Astrocyte (in vitro differentiated cells and primary cell): Measurements from ENCODE around the gene ZC3H12D. TPM values are rescaled to one million over a fixed set of nuclear protein-coding genes. Genes with fewer than 3 reads are reported as not detected.

Source experiments
- DNase-seq: peaks from one replicate; pipeline ENCODE4 v3.0.0-alpha.2; 2010; ENCODE audit warnings: low read depth
- FAIRE-seq: peaks from 2 replicates; lab custom pipeline; 2011; peaks lifted over from hg19 to GRCh38; lab: Jason Lieb, UNC
- H2AFZ ChIP-seq: 2 replicates; pipeline ENCODE4 v1.6.0; 2012; ENCODE audit warnings: low read depth, low read length, inconsistent platforms
- H3K27ac ChIP-seq: 2 replicates; pipeline ENCODE4 v1.5.1; 2011; ENCODE audit warnings: low read depth, low read length, inconsistent platforms
- H3K27me3 ChIP-seq: 2 replicates; pipeline ENCODE4 v1.6.0; 2011; ENCODE audit warnings: low read length, inconsistent platforms; ENCODE audit not compliant: insufficient read depth
- H3K36me3 ChIP-seq: 2 replicates; pipeline ENCODE4 v1.5.1; 2011; ENCODE audit warnings: low read length, inconsistent platforms; ENCODE audit not compliant: insufficient read depth
- H3K4me1 ChIP-seq: 2 replicates; pipeline ENCODE4 v1.5.1; 2011; ENCODE audit warnings: low read length, inconsistent platforms; ENCODE audit not compliant: insufficient read depth
- H3K4me2 ChIP-seq: 2 replicates; pipeline ENCODE4 v1.6.0; 2012; ENCODE audit warnings: low read length, inconsistent platforms
- H3K4me3 ChIP-seq: 2 replicates; pipeline ENCODE4 v1.5.1; 2011; ENCODE audit warnings: low read depth, mild to moderate bottlenecking, low read length, inconsistent platforms; ENCODE audit not compliant: insufficient read depth
- H3K79me2 ChIP-seq: 2 replicates; pipeline ENCODE4 v1.6.0; 2012; ENCODE audit warnings: mild to moderate bottlenecking, low read length, inconsistent platforms; ENCODE audit not compliant: insufficient read depth
- H3K9ac ChIP-seq: 2 replicates; pipeline ENCODE4 v1.6.0; 2012; ENCODE audit warnings: mild to moderate bottlenecking, low read length, inconsistent platforms
- H3K9me3 ChIP-seq: 2 replicates; pipeline ENCODE4 v1.5.1; 2012; ENCODE audit warnings: low read depth, mild to moderate bottlenecking, low read length, inconsistent platforms; ENCODE audit not compliant: insufficient read depth
- H4K20me1 ChIP-seq: 2 replicates; pipeline ENCODE4 v1.6.0; 2012; ENCODE audit warnings: low read length, inconsistent platforms; ENCODE audit not compliant: insufficient read depth
- H3K27ac Mint-ChIP-seq: one replicate; pipeline ENCODE4 v1.8.0; 2021; ENCODE audit warnings: mild to moderate bottlenecking, mixed read lengths; ENCODE audit not compliant: unreplicated experiment
- H3K27me3 Mint-ChIP-seq: one replicate; pipeline ENCODE4 v1.8.0; 2021; ENCODE audit warnings: low read depth, mixed read lengths; ENCODE audit not compliant: unreplicated experiment
- H3K36me3 Mint-ChIP-seq: one replicate; pipeline ENCODE4 v1.8.0; 2021; ENCODE audit warnings: low read depth, mixed read lengths; ENCODE audit not compliant: unreplicated experiment
- H3K4me1 Mint-ChIP-seq: one replicate; pipeline ENCODE4 v1.8.0; 2021; ENCODE audit warnings: low read depth, mixed read lengths; ENCODE audit not compliant: unreplicated experiment
- H3K4me3 Mint-ChIP-seq: one replicate; pipeline ENCODE4 v1.8.0; 2021; ENCODE audit warnings: mild to moderate bottlenecking, moderate library complexity, mixed read lengths; ENCODE audit not compliant: unreplicated experiment
- H3K9me3 Mint-ChIP-seq: one replicate; pipeline ENCODE4 v1.8.0; 2021; ENCODE audit warnings: mild to moderate bottlenecking, mixed read lengths; ENCODE audit not compliant: unreplicated experiment
- CTCF ChIP-seq: IDR thresholded peaks from 2 replicates; pipeline ENCODE4 v1.5.1; 2011; ENCODE audit warnings: low read depth, mild to moderate bottlenecking, inconsistent platforms, low read length, moderate library complexity; ENCODE audit not compliant: insufficient read depth
- EZH2 ChIP-seq: IDR thresholded peaks from 2 replicates; pipeline ENCODE4 v1.6.1; 2012; ENCODE audit warnings: mild to moderate bottlenecking, low read length, inconsistent platforms; ENCODE audit not compliant: insufficient read depth
- total RNA-seq: library from RNA; stranded (reverse); gene quantifications from 2 replicates; pipeline ENCODE4 v1.2.1, GENCODE V29; 2021

Gene ZC3H12D
- total RNA-seq, 1 donor from 2014 or later, result 0.05 TPM

GRCh38 chr6:149431905-149432775 lies 52.7 kb downstream of the ZC3H12D start:
- H3K4me3 Mint-ChIP-seq, result no peak overlapping the region
- Histone ChIP-seq H3K79me2 (no peaks in the 10 kb centered on the region), H3K9ac (no peak overlapping the region), H3K36me3 (no peaks in the 10 kb centered on the region), H3K4me1 (peaks cover 6% of the 10 kb centered on the region), H3K27ac (no peak overlapping the region), H2AFZ (peak overlapping the region; percentile 71), H3K4me2 (peak overlapping the region; percentile 69), H4K20me1 (no peaks in the 10 kb centered on the region), H3K9me3 (no peaks in the 10 kb centered on the region), H3K4me3 (no peak overlapping the region), H3K27me3 (no peaks in the 10 kb centered on the region)
- FAIRE-seq, result peak; percentile 75
- peak; percentile 46 for DNase-seq
- no peak overlapping the region for H3K27ac Mint-ChIP-seq
- H3K27me3 Mint-ChIP-seq, result peaks cover 12% of the 10 kb centered on the region
- no peaks in the 10 kb centered on the region for H3K36me3 Mint-ChIP-seq
- TF ChIP-seq EZH2 (no peak), CTCF (peak; percentile 85)
- H3K4me1 Mint-ChIP-seq, result peaks cover 2% of the 10 kb centered on the region
- no peaks in the 10 kb centered on the region for H3K9me3 Mint-ChIP-seq

DNA sequence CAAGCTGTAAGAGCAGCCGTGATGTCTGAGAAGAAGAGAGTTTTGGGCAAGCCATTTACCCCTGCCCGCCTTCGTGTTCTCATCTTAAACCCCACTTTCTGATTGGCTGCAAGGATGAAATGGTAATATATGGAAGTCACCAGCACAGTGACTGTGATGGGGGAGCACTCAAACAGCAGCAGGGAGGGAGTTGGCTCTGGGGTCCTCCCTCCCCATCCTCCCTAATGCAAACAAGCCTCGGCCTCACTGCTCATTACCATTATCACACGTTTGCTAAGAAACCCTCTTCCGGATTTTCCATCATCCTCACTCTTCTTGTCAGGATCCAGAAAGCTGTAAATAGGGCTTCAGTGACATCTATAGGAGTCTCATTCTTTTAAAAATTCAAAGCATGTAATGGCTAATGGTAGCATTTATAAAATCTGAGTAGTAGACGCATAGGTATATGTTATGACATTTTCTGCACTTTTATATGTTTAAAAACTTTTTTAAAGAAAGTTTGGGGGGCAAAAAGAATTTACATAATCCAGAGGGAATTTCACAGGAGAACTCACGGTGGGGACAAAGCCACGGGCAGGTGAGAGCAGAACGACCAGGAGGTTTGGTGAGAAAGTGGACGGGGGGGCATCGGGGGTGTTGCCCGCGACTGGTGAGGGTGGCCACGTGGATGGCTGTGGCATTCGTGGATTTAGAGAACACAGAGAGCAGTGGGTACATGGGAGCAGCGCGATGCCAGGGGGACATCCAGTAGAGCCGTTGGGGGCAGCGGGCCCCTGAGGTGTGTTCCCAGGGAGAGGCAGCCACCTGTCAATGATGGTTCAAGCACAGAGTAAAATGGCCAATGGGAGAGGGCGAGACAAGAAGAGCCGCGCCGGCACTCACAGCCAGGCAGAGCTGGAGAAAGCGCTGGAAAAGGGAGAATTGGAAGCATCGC lies 55.1 kb downstream of the ZC3H12D start:
- DNase-seq (no peak), FAIRE-seq (no peak)
- Mint-ChIP-seq H3K36me3 (peaks cover 5% of the 10 kb centered on the region), H3K27me3 (peaks cover 13% of the 10 kb centered on the region), H3K4me1 (peaks cover 2% of the 10 kb centered on the region), H3K27ac (no peak overlapping the region), H3K4me3 (no peak overlapping the region), H3K9me3 (no peaks in the 10 kb centered on the region)
- no peak overlapping the region for H3K9ac ChIP-seq
- H2AFZ ChIP-seq, result no peak overlapping the region
- no peaks in the 10 kb centered on the region for H4K20me1 ChIP-seq
- H3K4me3 ChIP-seq, result no peak overlapping the region
- H3K27ac ChIP-seq, result no peak overlapping the region
- H3K4me1 ChIP-seq, result peaks cover 6% of the 10 kb centered on the region
- H3K36me3 ChIP-seq, result no peaks in the 10 kb centered on the region
- TF ChIP-seq CTCF (no peak), EZH2 (no peak)
- no peaks in the 10 kb centered on the region for H3K79me2 ChIP-seq
- H3K27me3 ChIP-seq, result no peaks in the 10 kb centered on the region
- no peaks in the 10 kb centered on the region for H3K9me3 ChIP-seq
- H3K4me2 ChIP-seq, result no peak overlapping the region
